NCI-H1694 (cell line): ENCODE measurements around the gene MYO1B.

Experiments
- DNase-seq: peaks from one replicate; lab custom pipeline; 2025; lab: John Stamatoyannopoulos, UW

The MYO1B gene

GRCh38 chr2:191360918-191361317 lies 115.7 kb downstream of the MYO1B start:
- DNase-seq = no peak

- DNase-seq = no peak
These were observed 117.6 kb downstream of the MYO1B start for GRCh38 chr2:191362841-191363240.

GRCh38 chr2:191363267-191363666 lies 118.1 kb downstream of the MYO1B start:
- DNase-seq = no peak

GRCh38 chr2:191365089-191365488 lies 119.9 kb downstream of the MYO1B start:
- DNase-seq = no peak

- no peak for DNase-seq
These were observed 121.0 kb downstream of the MYO1B start for GRCh38 chr2:191366199-191366598.

GRCh38 chr2:191369034-191369433 lies 123.8 kb downstream of the MYO1B start:
- DNase-seq = peak; percentile 18

- no peak for DNase-seq
These were observed 129.2 kb downstream of the MYO1B start for GRCh38 chr2:191374366-191374765.

- DNase-seq = no peak
These were observed 129.7 kb downstream of the MYO1B start for GRCh38 chr2:191374939-191375338.

GRCh38 chr2:191376981-191377629 lies 131.9 kb downstream of the MYO1B start:
- no peak for DNase-seq

GRCh38 chr2:191379375-191379774 lies 134.2 kb downstream of the MYO1B start:
- DNase-seq = no peak

- no peak for DNase-seq
These were observed 137.6 kb downstream of the MYO1B start for GRCh38 chr2:191382801-191383200.

- no peak for DNase-seq
These were observed 138.3 kb downstream of the MYO1B start for GRCh38 chr2:191383486-191383885.

- no peak for DNase-seq
These were observed 139.6 kb downstream of the MYO1B start for GRCh38 chr2:191384829-191385228.

- no peak for DNase-seq
These were observed 140.4 kb downstream of the MYO1B start for GRCh38 chr2:191385416-191386160.

GRCh38 chr2:191386938-191387536 lies 141.8 kb downstream of the MYO1B start:
- DNase-seq = no peak

GRCh38 chr2:191389288-191389687 lies 144.1 kb downstream of the MYO1B start:
- no peak for DNase-seq

GRCh38 chr2:191391171-191391570 lies 146.0 kb downstream of the MYO1B start:
- no peak for DNase-seq

- no peak for DNase-seq
These were observed 148.8 kb downstream of the MYO1B start for GRCh38 chr2:191394043-191394442.

- no peak for DNase-seq
These were observed 151.6 kb downstream of the MYO1B start for GRCh38 chr2:191396794-191397193.

GRCh38 chr2:191399601-191400000 lies 154.4 kb downstream of the MYO1B start:
- DNase-seq = no peak

GRCh38 chr2:191401287-191401686 lies 156.1 kb downstream of the MYO1B start:
- no peak for DNase-seq

- no peak for DNase-seq
These were observed 157.9 kb downstream of the MYO1B start for GRCh38 chr2:191402966-191403565.

- no peak for DNase-seq
These were observed 159.4 kb downstream of the MYO1B start for GRCh38 chr2:191404568-191404991.
